HG02798 (cell line): Measurements from ENCODE around the gene GPR12.

ENCODE experiments used
- ATAC-seq: cut with Tn5 transposase; IDR thresholded peaks from one replicate; pipeline ENCODE4 v1.9.1; 2021; ENCODE audit warnings: mild to moderate bottlenecking; ENCODE audit not compliant: unreplicated experiment, poor library complexity

GPR12 gene

GRCh38 chr13:26706381-26706780 lies 54.2 kb downstream of the GPR12 start:
- ATAC-seq: no peak

- no peak for ATAC-seq
These were observed 55.0 kb downstream of the GPR12 start for GRCh38 chr13:26705536-26705935.
